Liver (tissue), 9 donors: ENCODE data around the gene CENPF. TPM values are rescaled to one million over a fixed set of nuclear protein-coding genes. Genes with fewer than 3 reads are reported as not detected.

Source experiments
- DNase-seq: peaks from one replicate; pipeline ENCODE4 v3.0.0-alpha.2; 2017; ENCODE audit warnings: low spot score
- H3K27ac ChIP-seq, 2 donors: one replicate each; pipeline ENCODE4 v1.7.0; 2013; ENCODE audit warnings: inconsistent platforms in 2 of 2, low read length in 2 of 2, control low read depth in 1 of 2, low read depth in 1 of 2, mild to moderate bottlenecking in 1 of 2
- H3K27me3 ChIP-seq, 4 donors: one replicate each; pipeline versions ENCODE4 v1.6.1 to v1.7.0; 2013; ENCODE audit warnings: low read length in 3 of 4, inconsistent platforms in 1 of 4, mild to moderate bottlenecking in 1 of 4, moderate library complexity in 1 of 4; ENCODE audit not compliant: control insufficient read depth in 4 of 4, insufficient read depth in 4 of 4
- H3K36me3 ChIP-seq, 4 donors: one replicate each; pipeline versions ENCODE4 v1.6.1 to v1.7.0; 2013; ENCODE audit warnings: low read length in 3 of 4, mild to moderate bottlenecking in 3 of 4, low read depth in 1 of 4, moderate library complexity in 1 of 4; ENCODE audit not compliant: control insufficient read depth in 4 of 4, insufficient read depth in 3 of 4
- H3K4me1 ChIP-seq, 4 donors: one replicate each; pipeline versions ENCODE4 v1.6.1 to v1.7.0; 2013; ENCODE audit warnings: low read length in 3 of 4, mild to moderate bottlenecking in 3 of 4, moderate library complexity in 1 of 4; ENCODE audit not compliant: control insufficient read depth in 4 of 4, insufficient read depth in 4 of 4
- H3K4me3 ChIP-seq, 3 donors: one replicate each; pipeline versions ENCODE4 v1.6.1 to v1.7.0; 2013; ENCODE audit warnings: low read length in 3 of 3, control low read depth in 1 of 3, low read depth in 1 of 3, mild to moderate bottlenecking in 1 of 3
- H3K9ac ChIP-seq, 2 donors: one replicate each; pipeline ENCODE4 v1.7.0; 2013; ENCODE audit warnings: low read length in 2 of 2, mild to moderate bottlenecking in 2 of 2, moderate library complexity in 2 of 2, control low read depth in 1 of 2, low read depth in 1 of 2
- H3K9me3 ChIP-seq, 4 donors: one replicate each; pipeline versions ENCODE4 v1.6.1 to v1.7.0; 2013; ENCODE audit warnings: low read length in 3 of 4; ENCODE audit not compliant: control insufficient read depth in 4 of 4
- FOXA1 ChIP-seq: IDR thresholded peaks from 2 replicates; pipeline ENCODE4 v1.6.1; 2016; ENCODE audit warnings: antibody characterized with exemption
- FOXA2 ChIP-seq: IDR thresholded peaks from 2 replicates; pipeline ENCODE4 v1.6.1; 2016; ENCODE audit warnings: antibody characterized with exemption
- GABPA ChIP-seq, 2 donors: IDR thresholded peaks in 1 of 2; conservative IDR thresholded peaks in 1 of 2; 2 replicates each; pipeline ENCODE4 v1.6.1; 2016; ENCODE audit warnings: antibody characterized with exemption in 2 of 2, mild to moderate bottlenecking in 1 of 2, moderate library complexity in 1 of 2
- HNF4G ChIP-seq: IDR thresholded peaks from 2 replicates; pipeline ENCODE4 v1.6.1; 2016; ENCODE audit warnings: antibody characterized with exemption
- JUND ChIP-seq, 2 donors: IDR thresholded peaks; 2 replicates each; pipeline ENCODE4 v1.6.1; 2016; ENCODE audit warnings: antibody characterized with exemption in 2 of 2
- MAX ChIP-seq: IDR thresholded peaks from 2 replicates; pipeline ENCODE4 v1.6.1; 2016; ENCODE audit warnings: antibody characterized with exemption
- NR2F2 ChIP-seq: IDR thresholded peaks from 2 replicates; pipeline ENCODE4 v1.6.1; 2016; ENCODE audit warnings: antibody characterized with exemption
- RAD21 ChIP-seq, 2 donors: IDR thresholded peaks; 2 replicates each; pipeline ENCODE4 v1.6.1; 2016; ENCODE audit warnings: antibody characterized with exemption in 2 of 2, mild to moderate bottlenecking in 2 of 2
- REST ChIP-seq: IDR thresholded peaks from 2 replicates; pipeline ENCODE4 v1.6.1; 2016; ENCODE audit warnings: antibody characterized with exemption, mild to moderate bottlenecking
- RXRA ChIP-seq, 2 donors: IDR thresholded peaks; 2 replicates each; pipeline ENCODE4 v1.6.1; 2017 to 2018; ENCODE audit warnings: antibody characterized with exemption in 2 of 2, mild to moderate bottlenecking in 1 of 2
- SP1 ChIP-seq: IDR thresholded peaks from 2 replicates; pipeline ENCODE4 v1.6.1; 2018; ENCODE audit warnings: antibody characterized with exemption, mild to moderate bottlenecking
- TAF1 ChIP-seq: conservative IDR thresholded peaks from 2 replicates; pipeline ENCODE4 v1.6.1; 2016; ENCODE audit warnings: antibody characterized with exemption, mild to moderate bottlenecking
- WGBS: extraction: QIAGEN DNeasy Blood & Tissue Kit; methylation state at CpG from one replicate; pipeline ENCODE4 v1.1.7; 2013; 5-methylcytosine and 5-hydroxymethylcytosine counted together
- polyA plus RNA-seq, 2 donors: library from polyadenylated mRNA; stranded (reverse) in 1 of 2; unstranded in 1 of 2; fragments of 200-250 nt in 1 of 2; fragments of >200 nt in 1 of 2; fragmentation: Nextera tagmentation in 1 of 2; extraction: Ambion mirVana in 1 of 2; gene quantifications; one replicate each; pipeline versions ENCODE4 v1.2.1 to v1.2.3, GENCODE V29; 2013 to 2015
- total RNA-seq, 2 donors: library from RNA; depleted of rRNA; stranded (reverse); fragments of >200 nt; gene quantifications; one replicate each; pipeline ENCODE4 v1.2.3, GENCODE V29; 2014
- TF ChIP-seq, protein P1 (sequence below): fragments of 150-350 bp; IDR thresholded peaks from 2 replicates; pipeline ENCODE4 v1.5.1; 2017; ENCODE audit warnings: improper control_type of control experiment, low read depth, low read length; ENCODE audit not compliant: missing input control
- TF ChIP-seq, protein P2 (sequence below): IDR thresholded peaks from 2 replicates; pipeline ENCODE4 v1.6.1; 2016; ENCODE audit warnings: antibody characterized with exemption
- TF ChIP-seq, protein P3 (sequence below): IDR thresholded peaks from 2 replicates; pipeline ENCODE4 v1.6.1; 2016; ENCODE audit warnings: antibody characterized with exemption
- donor health status: healthy.
- donor health status: healthy.
- donor health status: healthy.
- donor health status: healthy.
- donor health status: healthy.

CENPF gene
- total RNA-seq (10 to 100 TPM in 1 of 2 donors, under 1 TPM in 1; 0.08 to 47.3 TPM), polyA plus RNA-seq (1 to 10 TPM; 1.3 to 1.6 TPM)

DNA sequence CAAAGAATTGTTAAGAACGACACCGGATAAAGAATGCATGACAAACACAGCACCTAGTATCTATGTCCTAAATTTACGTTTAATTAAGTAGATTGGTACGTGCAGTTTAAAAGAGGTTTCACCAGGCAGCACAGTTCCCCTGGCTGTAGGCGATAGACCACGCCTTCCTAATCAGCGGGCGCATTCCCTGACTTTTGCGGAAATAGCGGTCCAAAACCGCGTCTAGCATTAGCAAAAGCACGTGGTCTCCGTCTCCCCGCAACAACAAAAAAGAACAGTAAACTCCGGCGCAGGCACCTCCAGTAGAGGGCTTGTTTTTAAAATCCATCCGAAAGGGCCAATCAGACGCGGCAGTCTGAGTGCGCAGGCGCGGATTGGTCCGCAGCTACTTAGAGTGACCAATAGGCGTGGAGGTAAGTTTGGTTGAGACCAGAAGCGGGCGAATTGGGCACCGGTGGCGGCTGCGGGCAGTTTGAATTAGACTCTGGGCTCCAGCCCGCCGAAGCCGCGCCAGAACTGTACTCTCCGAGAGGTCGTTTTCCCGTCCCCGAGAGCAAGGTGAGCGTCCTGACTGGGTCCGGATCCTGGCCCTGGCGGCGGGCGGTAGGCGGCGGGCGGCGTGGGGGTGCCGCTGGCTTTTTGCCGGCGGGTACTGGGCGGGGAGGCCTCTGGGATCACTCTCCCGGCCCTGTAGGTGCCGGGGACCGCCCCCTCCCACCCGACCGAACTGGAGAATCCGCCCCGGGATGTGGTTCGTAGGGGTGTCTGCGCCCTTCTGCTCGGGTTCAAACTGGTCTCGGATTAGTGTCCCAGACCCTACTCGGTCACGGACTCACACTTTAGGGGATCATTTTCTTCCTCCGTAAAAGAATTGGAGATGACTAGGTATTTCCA lies at the start of gene CENPF:
Gene CENPF, plus strand, starts transcription at position 432 of the 894 bp plus-strand sequence. CDS start 10,560 bp downstream, outside the sequence.
- Histone ChIP-seq H3K27ac (no peak within 1 kb of the TSS), H3K9ac (peak within 1 kb of the TSS in 1 of 2 donors; percentile 21), H3K9me3 (no peaks in the 10 kb centered on the region), H3K4me1 (peaks cover 0 to 12% (median 6%) of the 10 kb centered on the region in 4 donors), H3K4me3 (peak within 1 kb of the TSS; percentile 49 to 76 (median 64)), H3K27me3 (no peaks in the 10 kb centered on the region), H3K36me3 (no peaks in the 10 kb centered on the region)
- peak; percentile 95 for DNase-seq
- WGBS: 1% methylated on average over 65 of the region's 65 CpGs
- no peak for TF ChIP-seq FOXA2
- peak; percentile 69 for TF ChIP-seq MAX
- peak in 1 of 2 donors; percentile 12 for TF ChIP-seq RAD21 (IDR thresholded peaks at IDR 0.05)
- TF ChIP-seq SP1: peak; percentile 90
- TF ChIP-seq, protein P1, sequence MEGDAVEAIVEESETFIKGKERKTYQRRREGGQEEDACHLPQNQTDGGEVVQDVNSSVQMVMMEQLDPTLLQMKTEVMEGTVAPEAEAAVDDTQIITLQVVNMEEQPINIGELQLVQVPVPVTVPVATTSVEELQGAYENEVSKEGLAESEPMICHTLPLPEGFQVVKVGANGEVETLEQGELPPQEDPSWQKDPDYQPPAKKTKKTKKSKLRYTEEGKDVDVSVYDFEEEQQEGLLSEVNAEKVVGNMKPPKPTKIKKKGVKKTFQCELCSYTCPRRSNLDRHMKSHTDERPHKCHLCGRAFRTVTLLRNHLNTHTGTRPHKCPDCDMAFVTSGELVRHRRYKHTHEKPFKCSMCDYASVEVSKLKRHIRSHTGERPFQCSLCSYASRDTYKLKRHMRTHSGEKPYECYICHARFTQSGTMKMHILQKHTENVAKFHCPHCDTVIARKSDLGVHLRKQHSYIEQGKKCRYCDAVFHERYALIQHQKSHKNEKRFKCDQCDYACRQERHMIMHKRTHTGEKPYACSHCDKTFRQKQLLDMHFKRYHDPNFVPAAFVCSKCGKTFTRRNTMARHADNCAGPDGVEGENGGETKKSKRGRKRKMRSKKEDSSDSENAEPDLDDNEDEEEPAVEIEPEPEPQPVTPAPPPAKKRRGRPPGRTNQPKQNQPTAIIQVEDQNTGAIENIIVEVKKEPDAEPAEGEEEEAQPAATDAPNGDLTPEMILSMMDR: peak; percentile 19

DNA sequence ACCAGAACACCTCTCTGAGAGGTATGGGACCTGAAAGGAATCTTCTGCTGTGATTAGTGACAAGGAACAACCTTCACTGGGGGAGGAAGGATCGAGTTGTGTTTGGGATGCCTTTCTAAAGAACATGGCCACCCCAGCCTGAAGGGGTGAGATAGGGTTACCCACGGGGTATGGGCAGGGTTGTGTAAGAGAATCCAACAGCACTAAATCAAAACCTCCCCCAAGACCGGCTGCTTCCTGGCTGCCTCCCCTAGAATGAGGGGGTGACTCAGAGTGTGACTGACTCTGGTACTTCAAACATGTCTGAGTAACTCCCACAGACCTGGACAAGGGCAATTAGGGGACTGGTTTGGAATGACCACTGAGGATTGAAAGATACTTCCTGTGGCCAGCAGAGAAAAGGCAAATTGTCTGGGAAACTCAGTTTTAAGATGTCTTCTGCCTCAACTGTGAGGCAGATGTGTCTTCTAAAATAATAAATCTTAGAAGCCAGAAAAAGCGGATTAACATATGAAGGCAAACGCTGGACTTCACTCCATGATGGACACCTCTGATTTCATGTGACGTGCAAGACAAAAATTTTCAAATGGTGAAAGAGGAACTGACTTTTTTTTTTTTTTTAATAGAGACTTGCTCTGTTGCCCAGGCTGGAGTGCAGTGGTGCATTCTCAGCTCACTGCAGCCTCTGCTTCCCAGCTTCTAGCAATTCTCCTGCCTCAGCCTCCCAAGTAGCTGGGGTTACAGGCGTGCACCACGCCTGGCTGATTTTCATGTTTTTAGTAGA lies 44.9 kb upstream of the CENPF start:
- Histone ChIP-seq H3K27ac (no peak overlapping the region), H3K36me3 (no peaks in the 10 kb centered on the region), H3K9me3 (no peaks in the 10 kb centered on the region), H3K9ac (no peak overlapping the region), H3K4me3 (no peak overlapping the region), H3K4me1 (no peaks in the 10 kb centered on the region), H3K27me3 (peaks cover 0 to 10% (median 3%) of the 10 kb centered on the region in 4 donors)
- WGBS: 68% methylated on average over 8 of the region's 8 CpGs
- TF ChIP-seq RAD21 (IDR thresholded peaks at IDR 0.05) (no peak), GABPA (IDR thresholded peaks at IDR 0.05 in 1 of 2, conservative IDR thresholded peaks at IDR 0.05 in 1 of 2) (no peak), MAX (no peak), FOXA1 (no peak), JUND (IDR thresholded peaks at IDR 0.05) (no peak), FOXA2 (no peak), NR2F2 (no peak), RXRA (IDR thresholded peaks at IDR 0.05) (no peak), HNF4G (no peak), SP1 (no peak), REST (no peak), TAF1 (no peak)
- TF ChIP-seq, protein P2, sequence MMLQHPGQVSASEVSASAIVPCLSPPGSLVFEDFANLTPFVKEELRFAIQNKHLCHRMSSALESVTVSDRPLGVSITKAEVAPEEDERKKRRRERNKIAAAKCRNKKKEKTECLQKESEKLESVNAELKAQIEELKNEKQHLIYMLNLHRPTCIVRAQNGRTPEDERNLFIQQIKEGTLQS: no peak
- TF ChIP-seq, protein P1: no peak
- TF ChIP-seq, protein P3, sequence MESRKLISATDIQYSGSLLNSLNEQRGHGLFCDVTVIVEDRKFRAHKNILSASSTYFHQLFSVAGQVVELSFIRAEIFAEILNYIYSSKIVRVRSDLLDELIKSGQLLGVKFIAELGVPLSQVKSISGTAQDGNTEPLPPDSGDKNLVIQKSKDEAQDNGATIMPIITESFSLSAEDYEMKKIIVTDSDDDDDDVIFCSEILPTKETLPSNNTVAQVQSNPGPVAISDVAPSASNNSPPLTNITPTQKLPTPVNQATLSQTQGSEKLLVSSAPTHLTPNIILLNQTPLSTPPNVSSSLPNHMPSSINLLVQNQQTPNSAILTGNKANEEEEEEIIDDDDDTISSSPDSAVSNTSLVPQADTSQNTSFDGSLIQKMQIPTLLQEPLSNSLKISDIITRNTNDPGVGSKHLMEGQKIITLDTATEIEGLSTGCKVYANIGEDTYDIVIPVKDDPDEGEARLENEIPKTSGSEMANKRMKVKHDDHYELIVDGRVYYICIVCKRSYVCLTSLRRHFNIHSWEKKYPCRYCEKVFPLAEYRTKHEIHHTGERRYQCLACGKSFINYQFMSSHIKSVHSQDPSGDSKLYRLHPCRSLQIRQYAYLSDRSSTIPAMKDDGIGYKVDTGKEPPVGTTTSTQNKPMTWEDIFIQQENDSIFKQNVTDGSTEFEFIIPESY: no peak
- DNase-seq: no peak
